Hematopoietic multipotent progenitor cell treated with erythropoietin and hydrocortisone succinate and interleukin-3 and kit ligand, for 4 days (in vitro differentiated cells): ENCODE results near the gene SETD1A.
A peak's percentile ranks its signal among the peaks of the same experiment; 100 is the strongest.
"Not testable (repeated sequence)": the region's sequence is repeated elsewhere in the genome, so short reads cannot be mapped to it uniquely, and the experiment has no call there.

Source experiments
- DNase-seq: peaks from one replicate; pipeline ENCODE4 v3.0.0-alpha.2; 2015

Gene SETD1A

DNA sequence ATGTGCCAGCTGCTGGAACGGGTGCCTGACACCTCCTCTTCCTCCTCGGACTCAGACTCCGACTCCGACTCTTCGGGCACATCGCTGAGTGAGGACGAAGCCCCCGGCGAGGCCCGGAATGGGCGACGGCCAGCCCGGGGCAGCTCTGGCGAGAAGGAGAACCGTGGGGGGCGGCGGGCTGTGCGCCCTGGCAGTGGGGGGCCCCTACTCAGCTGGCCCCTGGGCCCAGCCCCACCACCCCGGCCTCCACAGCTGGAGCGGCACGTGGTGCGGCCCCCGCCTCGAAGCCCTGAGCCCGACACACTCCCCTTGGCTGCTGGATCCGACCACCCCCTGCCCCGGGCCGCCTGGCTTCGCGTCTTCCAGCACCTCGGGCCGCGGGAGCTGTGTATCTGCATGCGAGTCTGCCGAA lies 27.4 kb upstream of the SETD1A start:
- DNase-seq = no peak

DNA sequence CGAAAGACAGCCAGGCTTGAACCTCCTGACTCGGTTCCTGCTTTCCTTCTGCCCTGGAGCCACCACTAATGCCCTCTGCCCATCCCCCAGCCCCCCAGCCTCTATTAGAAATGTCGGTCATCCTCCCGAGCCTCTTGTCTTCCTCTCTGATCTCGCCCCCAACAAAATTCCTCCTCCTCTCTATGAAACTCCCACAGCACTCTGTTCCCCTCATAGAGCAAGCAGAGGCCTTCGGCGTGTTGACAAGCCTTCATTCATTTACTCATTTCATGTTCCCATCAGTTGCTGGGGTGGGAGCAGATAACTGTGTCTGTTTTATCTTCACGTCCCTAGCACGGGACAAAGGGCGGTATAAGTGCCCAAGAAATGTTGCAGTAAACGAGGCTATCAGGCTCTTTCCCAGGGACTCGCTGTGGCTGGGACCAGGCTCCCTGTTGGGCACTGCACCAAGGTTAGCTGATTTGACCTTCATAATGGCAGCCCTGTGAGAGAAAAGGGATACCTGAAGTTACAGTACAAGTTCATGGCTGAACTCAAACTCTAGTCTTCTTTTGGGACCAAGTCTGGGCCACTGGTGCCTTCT lies 26.4 kb upstream of the SETD1A start:
- DNase-seq = no peak

DNA sequence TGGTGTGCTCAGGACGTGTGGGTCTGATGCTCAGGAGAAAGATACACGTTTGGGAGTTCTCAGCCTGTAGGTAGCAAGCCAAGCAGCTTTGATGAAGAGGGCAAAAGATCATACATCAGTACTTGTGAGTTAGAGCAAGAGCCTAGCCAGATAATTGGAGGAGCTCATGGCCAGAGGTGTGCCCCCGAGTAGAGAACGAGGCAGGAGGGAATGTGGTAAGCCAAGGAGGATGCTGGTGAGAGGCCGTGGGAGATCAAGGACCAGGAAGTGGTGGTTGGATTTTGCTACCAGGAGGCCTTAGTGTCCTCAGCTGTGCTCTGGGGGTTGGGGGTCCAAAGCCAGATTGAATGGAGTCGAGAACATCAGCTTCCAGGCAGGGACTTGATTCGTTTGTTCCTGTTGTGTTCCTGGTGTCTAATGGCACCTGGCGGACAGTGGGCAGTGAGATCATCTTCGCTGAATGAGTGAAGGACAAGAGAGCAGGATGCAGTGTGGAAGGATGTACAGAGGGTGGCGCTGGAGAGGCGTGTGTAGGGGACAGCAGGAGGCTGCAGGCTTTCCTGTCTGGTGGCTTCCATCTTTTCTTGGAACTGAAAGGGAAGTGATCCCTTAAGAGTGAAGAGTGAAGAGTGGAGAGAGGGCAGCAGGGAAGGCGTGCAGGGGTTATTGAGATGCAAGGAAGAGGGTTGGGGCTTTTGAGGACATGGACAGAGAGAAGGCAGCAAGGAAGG lies 22.6 kb upstream of the SETD1A start:
- peak; percentile 81 for DNase-seq

GRCh38 chr16:30937692-30938091 lies 19.9 kb upstream of the SETD1A start:
- DNase-seq = peak; percentile 33

- DNase-seq = not testable (repeated sequence)
Observed at GRCh38 chr16:30939571-30939970, 18.0 kb upstream of the SETD1A start.

- DNase-seq = peak; percentile 91
Observed at GRCh38 chr16:30941600-30942425, 15.7 kb upstream of the SETD1A start.

DNA sequence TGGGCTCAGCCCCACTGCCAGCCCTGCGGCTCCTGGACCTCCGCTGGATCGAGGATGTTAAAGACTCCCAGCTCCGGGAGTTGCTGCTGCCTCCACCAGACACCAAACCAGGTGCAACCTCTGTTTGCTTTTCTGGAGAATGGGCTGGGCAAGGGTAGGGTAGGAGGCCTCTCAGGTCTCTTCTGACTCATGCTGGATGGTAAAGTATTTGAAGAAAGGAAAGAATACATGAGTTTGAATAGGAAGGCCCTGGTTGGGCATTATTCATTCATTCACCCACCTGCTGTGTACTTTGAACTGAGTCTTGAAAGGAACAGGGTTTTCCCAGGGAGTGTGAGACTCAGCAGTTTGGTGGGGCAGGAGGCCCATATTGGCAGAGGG lies 15.1 kb upstream of the SETD1A start:
- no peak for DNase-seq

DNA sequence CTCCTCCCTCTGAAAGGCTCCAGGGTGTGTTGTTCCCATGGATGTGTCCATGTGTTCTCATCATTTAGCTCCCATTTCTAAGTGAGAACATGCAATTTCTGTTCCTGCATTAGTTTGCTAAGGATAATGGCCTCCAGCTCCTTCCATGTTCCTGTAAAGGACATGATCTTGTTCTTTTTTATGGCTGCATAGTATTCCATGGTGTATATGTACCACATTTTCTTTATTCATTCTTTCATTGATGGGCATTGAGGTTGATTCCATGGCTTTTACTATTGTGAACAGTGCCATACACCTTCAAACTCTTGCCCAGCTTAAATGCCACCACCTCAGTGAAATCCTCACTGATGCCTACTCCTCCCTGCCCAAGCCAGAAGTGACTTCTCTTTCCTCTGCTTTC lies 13.2 kb upstream of the SETD1A start:
- no peak for DNase-seq

DNA sequence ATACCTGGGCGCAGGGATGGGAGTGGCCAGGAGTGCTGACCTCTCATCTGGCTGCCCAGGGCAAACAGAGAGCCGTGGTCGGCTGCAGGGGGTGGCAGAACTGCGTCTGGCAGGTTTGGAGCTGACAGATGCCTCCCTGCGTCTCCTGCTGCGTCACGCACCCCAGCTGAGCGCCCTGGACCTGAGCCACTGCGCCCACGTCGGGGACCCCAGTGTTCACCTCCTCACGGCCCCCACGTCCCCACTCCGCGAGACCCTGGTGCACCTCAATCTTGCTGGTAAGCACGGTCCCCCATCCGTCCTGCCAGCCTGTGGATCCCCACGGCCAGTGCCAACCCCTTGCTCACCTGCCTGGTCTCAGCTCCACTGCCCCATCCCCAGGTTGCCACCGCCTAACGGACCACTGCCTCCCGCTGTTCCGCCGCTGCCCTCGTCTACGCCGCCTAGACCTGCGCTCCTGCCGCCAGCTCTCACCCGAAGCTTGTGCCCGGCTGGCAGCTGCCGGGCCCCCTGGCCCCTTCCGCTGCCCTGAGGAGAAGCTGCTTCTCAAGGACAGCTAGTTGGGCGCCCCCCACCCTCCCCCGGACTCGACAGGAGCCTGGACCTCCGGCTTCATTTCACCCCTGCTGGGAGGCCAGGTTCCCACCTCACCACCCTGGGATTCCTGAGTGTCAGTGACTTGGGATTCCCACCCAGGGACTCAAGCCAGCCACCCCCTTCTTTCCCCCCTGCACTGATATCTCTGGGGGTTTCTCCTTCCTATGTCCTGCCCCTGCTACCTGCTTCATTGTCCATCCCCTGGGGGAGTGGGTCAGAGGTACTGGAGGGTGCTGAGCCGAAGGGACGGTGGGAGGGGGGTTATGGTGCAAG lies 10.6 kb upstream of the SETD1A start:
- no peak for DNase-seq

DNA sequence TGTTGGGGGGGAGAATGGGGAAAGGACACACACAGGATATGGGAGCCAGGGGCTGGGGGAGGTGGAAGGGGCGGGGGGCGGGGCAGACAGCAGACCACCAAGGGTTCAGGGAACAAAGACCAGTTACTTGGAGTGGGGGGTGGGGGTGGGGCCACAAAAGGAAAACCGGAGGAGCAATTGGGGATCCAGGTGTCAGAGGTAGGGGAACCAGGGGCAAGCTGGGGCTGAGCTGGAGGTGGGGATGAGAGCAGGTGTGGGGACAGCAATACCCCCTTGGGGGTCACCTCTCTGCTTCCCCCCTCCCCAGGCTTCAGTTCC lies 10.1 kb upstream of the SETD1A start:
- no peak for DNase-seq

- DNase-seq = peak; percentile 87
Observed at GRCh38 chr16:30947859-30948666, 9.5 kb upstream of the SETD1A start.

- DNase-seq = peak; percentile 92
Observed at GRCh38 chr16:30948667-30949649, 8.6 kb upstream of the SETD1A start, which contains the start of gene ORAI3. ORAI3 (plus strand) TSS chr16:30949068; CDS start chr16:30949290, 222 bp downstream.

GRCh38 chr16:30949650-30950515 lies 7.7 kb upstream of the SETD1A start:
- DNase-seq = peak; percentile 94

GRCh38 chr16:30950516-30951065 lies 7.0 kb upstream of the SETD1A start:
- no peak for DNase-seq

- no peak for DNase-seq
Observed at GRCh38 chr16:30951193-30951592, 6.4 kb upstream of the SETD1A start.

DNA sequence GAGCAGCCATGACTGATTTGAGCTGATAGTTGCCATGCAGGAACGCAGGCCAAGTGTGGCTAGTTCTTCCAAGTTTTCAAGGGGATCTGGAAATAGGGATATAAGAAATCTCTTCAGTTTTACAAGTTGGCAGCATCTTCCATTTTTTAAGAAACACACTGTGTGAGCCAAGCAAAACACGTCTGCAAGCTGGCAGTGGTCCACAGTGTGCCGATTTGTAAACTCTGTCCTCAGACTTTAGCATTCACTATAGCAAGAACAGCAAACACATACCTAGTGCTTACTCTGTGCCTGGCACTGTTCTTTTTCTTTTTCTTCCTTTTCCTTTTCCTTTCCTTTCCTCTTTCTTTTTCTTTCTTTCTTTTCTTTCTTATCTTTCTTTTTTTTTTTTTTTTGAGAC lies 5.8 kb upstream of the SETD1A start:
- no peak for DNase-seq

GRCh38 chr16:30953111-30953510 lies 4.4 kb upstream of the SETD1A start:
- DNase-seq = no peak

DNA sequence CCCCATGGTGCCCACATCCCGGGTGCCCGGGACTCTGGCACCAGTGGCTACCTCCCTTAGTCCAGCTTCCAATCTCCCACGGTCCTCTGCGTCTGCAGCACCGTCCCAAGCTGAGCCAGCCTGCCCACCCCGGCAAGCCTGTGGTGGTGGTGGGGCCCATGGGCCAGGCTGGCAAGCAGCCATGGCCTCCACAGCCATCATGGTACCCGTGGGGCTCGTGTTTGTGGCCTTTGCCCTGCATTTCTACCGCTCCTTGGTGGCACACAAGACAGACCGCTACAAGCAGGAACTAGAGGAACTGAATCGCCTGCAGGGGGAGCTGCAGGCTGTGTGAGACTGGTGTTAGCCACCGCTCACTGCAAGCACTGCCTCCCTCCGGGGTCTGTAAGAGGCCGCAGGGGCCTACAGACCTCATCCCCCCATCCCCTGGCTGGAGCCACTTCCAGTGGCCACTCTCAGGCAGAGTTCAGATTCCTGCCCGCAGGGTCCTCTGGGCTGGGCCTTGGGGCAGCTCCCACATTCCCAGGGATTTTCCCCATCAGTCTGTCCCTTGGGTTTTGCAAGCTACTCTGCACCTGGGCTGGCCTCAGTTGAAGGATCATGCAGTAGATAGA lies 3.9 kb upstream of the SETD1A start:
- peak; percentile 93 for DNase-seq

GRCh38 chr16:30954993-30955392 lies 2.6 kb upstream of the SETD1A start:
- DNase-seq = no peak
